ENCODE data around the gene NLRP9. TPM values are rescaled to one million over a fixed set of nuclear protein-coding genes. Genes with fewer than 3 reads are reported as not detected.

Gene NLRP9
- total RNA-seq, 1 experiment from 2014 or later: not detected

DNA sequence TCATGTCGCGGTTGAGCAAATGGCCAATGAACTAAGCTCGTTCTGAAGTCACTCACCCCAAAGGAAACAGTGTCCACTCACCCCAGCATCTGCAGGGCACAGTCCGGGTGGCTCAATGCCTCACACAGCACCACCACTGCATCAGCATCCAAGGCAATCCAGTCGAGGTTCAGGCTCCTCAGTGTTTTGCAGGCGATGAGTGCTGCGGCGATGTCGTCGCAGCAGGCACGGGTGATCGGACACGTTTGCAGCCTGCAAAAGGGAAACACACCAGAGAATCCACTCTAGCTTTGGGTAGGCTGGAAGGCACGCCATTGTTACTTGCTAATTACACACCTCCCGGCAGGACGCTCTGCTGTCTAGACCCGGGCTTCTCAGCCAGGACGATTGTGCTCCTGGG is 26.5 kb downstream of the NLRP9 start:
- Histone ChIP-seq H3K4me1 (replicated peaks; ENCODE audit: insufficient read depth) (no peaks in the 10 kb centered on the region), H3K9me2 (ENCODE audit: insufficient read depth) (no peaks in the 10 kb centered on the region), H3K4me2 (no peak overlapping the region), H2AFZ (no peak overlapping the region), H3F3A (ENCODE audit: insufficient read depth, low read depth) (peaks cover 8% of the 10 kb centered on the region; the same call in 1 of the 2 replicates), H3K79me2 (ENCODE audit: low read depth) (no peaks in the 10 kb centered on the region), H3K36me3 (ENCODE audit: low read depth) (no peaks in the 10 kb centered on the region), H3K9me3 (ENCODE audit: insufficient read depth, low read depth) (no peaks in the 10 kb centered on the region; the same call in 1 of the 2 replicates), H3K4me3 (no peak overlapping the region), H4K20me1 (ENCODE audit: insufficient read depth) (no peaks in the 10 kb centered on the region), H3K27me3 (ENCODE audit: insufficient read depth, low read depth) (peaks cover 36% of the 10 kb centered on the region), H3K27ac (no peak overlapping the region)
- DNase-seq: no peak
- ChIA-PET POLR2A (ENCODE audit: unreplicated experiment) (no interaction called here), CTCF (no interaction called here)
- TF ChIP-seq CTCF (conservative IDR thresholded peaks at IDR 0.05) (no peak), EZH2 (IDR thresholded peaks at IDR 0.05; ENCODE audit: low read depth) (no peak)
- intact Hi-C loops (cut with micrococcal nuclease; ENCODE audit: unreplicated experiment): no loop called here
- no TSS peak for BruUV-seq (replicated peaks)

GRCh38 chr19:55705972-55706371 is 32.2 kb downstream of the NLRP9 start:
- intact Hi-C loops (cut with micrococcal nuclease; ENCODE audit: unreplicated experiment): no loop called here
- no peak for TF ChIP-seq CTCF (conservative IDR thresholded peaks at IDR 0.05)
- no peak for TF ChIP-seq EZH2 (IDR thresholded peaks at IDR 0.05; ENCODE audit: low read depth)
- ChIA-PET CTCF (no interaction called here), POLR2A (ENCODE audit: unreplicated experiment) (no interaction called here)
- H3K4me2 ChIP-seq: no peak overlapping the region
- no peaks in the 10 kb centered on the region for H3K36me3 ChIP-seq (ENCODE audit: low read depth)
- 0 out of 2 replicates have a peak, but pooled peaks cover 2% of the 10 kb centered on the region for H3F3A ChIP-seq (ENCODE audit: insufficient read depth, low read depth)
- no peak for DNase-seq
- no peaks in the 10 kb centered on the region for H4K20me1 ChIP-seq (ENCODE audit: insufficient read depth)
- H3K4me1 ChIP-seq (replicated peaks; ENCODE audit: insufficient read depth): no peaks in the 10 kb centered on the region
- H3K9me3 ChIP-seq (ENCODE audit: insufficient read depth, low read depth): no peaks in the 10 kb centered on the region; the same call in 1 of the 2 replicates
- no peak overlapping the region for H3K27ac ChIP-seq
- peaks cover 7% of the 10 kb centered on the region; the same call in 1 of the 2 replicates for H3K27me3 ChIP-seq (ENCODE audit: insufficient read depth, low read depth)
- H3K9me2 ChIP-seq (ENCODE audit: insufficient read depth): no peaks in the 10 kb centered on the region
- no peaks in the 10 kb centered on the region for H3K79me2 ChIP-seq (ENCODE audit: low read depth)
- no peak overlapping the region for H2AFZ ChIP-seq
- H3K4me3 ChIP-seq: no peak overlapping the region
- BruUV-seq (replicated peaks): no TSS peak

- Histone ChIP-seq H3K4me3 (no peak overlapping the region), H3K4me2 (no peak overlapping the region), H3K79me2 (ENCODE audit: low read depth) (no peaks in the 10 kb centered on the region), H3K27ac (no peak overlapping the region), H3K9me3 (ENCODE audit: insufficient read depth, low read depth) (no peaks in the 10 kb centered on the region; the same call in 1 of the 2 replicates), H3K9me2 (ENCODE audit: insufficient read depth) (no peaks in the 10 kb centered on the region), H4K20me1 (ENCODE audit: insufficient read depth) (0 out of 2 replicates have a peak, but pooled peaks cover under 1% of the 10 kb centered on the region), H2AFZ (no peak overlapping the region), H3K36me3 (ENCODE audit: low read depth) (no peaks in the 10 kb centered on the region), H3F3A (ENCODE audit: insufficient read depth, low read depth) (0 out of 2 replicates have a peak, but pooled peaks cover 2% of the 10 kb centered on the region), H3K27me3 (ENCODE audit: insufficient read depth, low read depth) (peaks cover 4% of the 10 kb centered on the region; the same call in 1 of the 2 replicates), H3K4me1 (replicated peaks; ENCODE audit: insufficient read depth) (no peaks in the 10 kb centered on the region)
- CTCF ChIA-PET: no interaction called here
- POLR2A ChIA-PET (ENCODE audit: unreplicated experiment): no interaction called here
- DNase-seq: no peak
- TF ChIP-seq EZH2 (IDR thresholded peaks at IDR 0.05; ENCODE audit: low read depth) (no peak), CTCF (conservative IDR thresholded peaks at IDR 0.05) (no peak)
- intact Hi-C loops (cut with micrococcal nuclease; ENCODE audit: unreplicated experiment): no loop called here
- BruUV-seq (replicated peaks): no TSS peak
These were observed 33.5 kb downstream of the NLRP9 start for GRCh38 chr19:55704494-55705245.

Measured in PC-9 (cell line).